GM13976 (cell line): Measurements from ENCODE around the gene ACVR1.

Experiments
- DNase-seq: peaks from one replicate; pipeline ENCODE4 v3.0.0; 2012; ENCODE audit warnings: low spot score
- in situ Hi-C: fragments of 300-500 bp; cut with MboI; formaldehyde crosslinking; loops from one replicate; pipeline ENCODE4 v1.12.0; 2022; ENCODE audit warnings: low sequenced_read_pairs, mixed read lengths, inconsistent platforms; ENCODE audit not compliant: unreplicated experiment
- TF ChIP-seq, protein P1 (sequence below): IDR thresholded peaks from 2 replicates; pipeline ENCODE4 v1.5.1; 2012; ENCODE audit warnings: borderline replicate concordance, mild to moderate bottlenecking; ENCODE audit not compliant: insufficient read depth; ENCODE audit errors: extremely low read depth, missing control alignments, control extremely low read depth

The ACVR1 gene

GRCh38 chr2:157919181-157919580, 43.1 kb upstream of the ACVR1 start:
- DNase-seq: no peak
- in situ Hi-C loops: no loop called here
- TF ChIP-seq, protein P1, sequence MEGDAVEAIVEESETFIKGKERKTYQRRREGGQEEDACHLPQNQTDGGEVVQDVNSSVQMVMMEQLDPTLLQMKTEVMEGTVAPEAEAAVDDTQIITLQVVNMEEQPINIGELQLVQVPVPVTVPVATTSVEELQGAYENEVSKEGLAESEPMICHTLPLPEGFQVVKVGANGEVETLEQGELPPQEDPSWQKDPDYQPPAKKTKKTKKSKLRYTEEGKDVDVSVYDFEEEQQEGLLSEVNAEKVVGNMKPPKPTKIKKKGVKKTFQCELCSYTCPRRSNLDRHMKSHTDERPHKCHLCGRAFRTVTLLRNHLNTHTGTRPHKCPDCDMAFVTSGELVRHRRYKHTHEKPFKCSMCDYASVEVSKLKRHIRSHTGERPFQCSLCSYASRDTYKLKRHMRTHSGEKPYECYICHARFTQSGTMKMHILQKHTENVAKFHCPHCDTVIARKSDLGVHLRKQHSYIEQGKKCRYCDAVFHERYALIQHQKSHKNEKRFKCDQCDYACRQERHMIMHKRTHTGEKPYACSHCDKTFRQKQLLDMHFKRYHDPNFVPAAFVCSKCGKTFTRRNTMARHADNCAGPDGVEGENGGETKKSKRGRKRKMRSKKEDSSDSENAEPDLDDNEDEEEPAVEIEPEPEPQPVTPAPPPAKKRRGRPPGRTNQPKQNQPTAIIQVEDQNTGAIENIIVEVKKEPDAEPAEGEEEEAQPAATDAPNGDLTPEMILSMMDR: no peak

DNA sequence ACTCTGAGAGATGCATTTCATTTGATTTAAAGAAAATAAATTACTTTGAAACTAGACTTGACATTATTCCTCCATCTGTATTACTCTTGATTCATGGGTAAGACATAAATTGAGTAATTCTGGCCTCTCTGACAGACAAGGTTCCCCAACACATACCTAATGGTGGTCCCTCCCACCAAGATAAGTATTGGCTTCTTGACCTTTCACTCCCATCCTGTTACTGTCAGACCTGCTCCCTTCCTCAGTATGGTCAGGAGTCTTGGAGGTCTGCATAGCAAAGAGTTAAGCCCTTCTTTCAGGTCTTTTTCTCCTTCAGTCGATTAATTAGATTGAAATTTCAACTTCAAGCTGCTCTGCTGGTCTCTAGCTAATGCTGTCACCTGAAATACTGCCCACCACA, 42.2 kb upstream of the ACVR1 start:
- DNase-seq: no peak
- TF ChIP-seq, protein P1: no peak
- in situ Hi-C loops: no loop called here

- TF ChIP-seq, protein P1: no peak
- no peak for DNase-seq
- in situ Hi-C loops: no loop called here
These were observed 35.6 kb upstream of the ACVR1 start for GRCh38 chr2:157911750-157912149.

GRCh38 chr2:157911246-157911645, 35.1 kb upstream of the ACVR1 start:
- in situ Hi-C loops: no loop called here
- DNase-seq: no peak
- TF ChIP-seq, protein P1: no peak

DNA sequence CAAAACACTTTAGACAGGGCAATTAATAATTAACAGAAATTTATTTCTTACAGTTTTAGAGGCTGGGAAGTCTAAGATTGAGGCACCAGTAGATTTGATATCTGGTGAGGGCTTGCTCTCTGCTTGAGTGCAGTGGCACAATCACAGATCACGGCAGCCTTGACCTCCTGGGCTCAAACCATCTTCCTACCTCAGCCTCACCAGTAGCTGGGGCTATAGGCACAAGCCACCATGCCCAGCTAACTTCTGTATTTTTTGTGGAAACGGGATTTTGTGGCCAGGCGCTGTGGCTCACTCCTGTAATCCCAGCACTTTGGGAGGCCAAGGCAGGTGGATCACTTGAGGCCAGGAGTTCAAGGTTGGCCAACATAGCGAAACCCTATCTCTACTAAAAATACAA, 29.0 kb upstream of the ACVR1 start:
- in situ Hi-C loops: no loop called here
- no peak for DNase-seq
- TF ChIP-seq, protein P1: no peak

- DNase-seq: no peak
- in situ Hi-C loops: no loop called here
- TF ChIP-seq, protein P1: no peak
These were observed 27.5 kb upstream of the ACVR1 start for GRCh38 chr2:157903626-157904025.

GRCh38 chr2:157903151-157903550, 27.0 kb upstream of the ACVR1 start:
- DNase-seq: no peak
- in situ Hi-C loops: no loop called here
- TF ChIP-seq, protein P1: no peak
